IPS-NIHi7 (cell line): Measurements from ENCODE around the gene TMEM120A.
"Not testable (repeated sequence)": the region's sequence is repeated elsewhere in the genome, so short reads cannot be mapped to it uniquely, and the experiment has no call there.

ENCODE experiments used
- DNase-seq: peaks from one replicate; pipeline ENCODE4 v3.0.0; 2012; ENCODE audit warnings: mixed read lengths; ENCODE audit errors: extremely low spot score

The TMEM120A gene

GRCh38 chr7:75994388-75995051 lies at the start of gene TMEM120A:
TSS of gene TMEM120A (minus strand) at chr7:75994595. CDS start at chr7:75994570, 25 bp downstream.
- DNase-seq, result peak; percentile 100

DNA sequence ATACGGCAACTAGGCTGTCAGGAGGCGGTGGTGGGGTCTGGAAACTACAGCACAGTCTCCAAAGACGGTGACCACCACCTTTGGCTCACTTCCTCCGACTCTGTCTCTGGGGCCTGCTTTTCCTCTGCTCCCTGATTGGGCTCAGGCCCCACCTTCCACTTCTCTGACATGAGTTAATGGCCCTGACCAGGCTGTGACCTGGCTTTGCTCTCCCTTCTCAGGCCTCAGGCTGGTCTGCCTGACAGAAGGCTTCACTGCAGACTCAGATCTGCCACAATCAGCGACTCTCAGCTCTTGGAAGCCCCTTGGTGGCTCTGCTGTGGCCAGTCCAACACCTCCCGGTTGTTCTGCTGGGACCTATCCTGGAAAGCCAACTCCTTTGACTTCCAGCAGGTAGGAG lies 45.7 kb upstream of the TMEM120A start:
- DNase-seq, result no peak

DNA sequence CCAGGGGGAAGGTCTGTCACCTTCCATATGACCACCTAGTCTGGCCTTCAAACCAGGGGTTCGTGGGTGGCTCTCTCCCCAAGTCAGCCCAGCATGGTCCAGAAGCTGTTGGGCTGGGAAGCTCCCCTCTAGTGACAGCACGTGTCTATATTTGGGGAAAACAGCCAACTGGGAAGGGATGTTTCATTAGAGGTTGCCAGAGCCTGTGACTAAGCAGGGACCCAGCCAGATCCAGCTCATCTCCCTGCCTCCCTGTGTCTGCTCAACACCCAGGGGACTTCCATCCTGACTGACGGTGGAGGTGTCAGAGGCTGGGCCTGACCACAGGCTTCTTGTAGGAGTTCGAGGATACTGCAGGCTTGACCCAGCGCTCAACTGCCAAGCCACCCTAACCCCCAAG lies 42.9 kb upstream of the TMEM120A start:
- DNase-seq, result no peak

GRCh38 chr7:76031964-76032363 lies 37.6 kb upstream of the TMEM120A start:
- DNase-seq, result no peak

- not testable (repeated sequence) for DNase-seq
Measured at GRCh38 chr7:76029682-76030081, 35.3 kb upstream of the TMEM120A start.

- no peak for DNase-seq
Measured at GRCh38 chr7:76023002-76023401, 28.6 kb upstream of the TMEM120A start.

- no peak for DNase-seq
Measured at GRCh38 chr7:76022026-76022780, 27.8 kb upstream of the TMEM120A start.

GRCh38 chr7:76020031-76020714 lies 25.8 kb upstream of the TMEM120A start:
- peak; percentile 92 for DNase-seq

- DNase-seq, result not testable (repeated sequence)
Measured at GRCh38 chr7:76018520-76018919, 24.1 kb upstream of the TMEM120A start.

GRCh38 chr7:76016191-76016947 lies 22.0 kb upstream of the TMEM120A start:
- no peak for DNase-seq

- no peak for DNase-seq
Measured at GRCh38 chr7:76011442-76011861, 17.1 kb upstream of the TMEM120A start.

GRCh38 chr7:76009672-76010600 lies 15.5 kb upstream of the TMEM120A start:
- no peak for DNase-seq

DNA sequence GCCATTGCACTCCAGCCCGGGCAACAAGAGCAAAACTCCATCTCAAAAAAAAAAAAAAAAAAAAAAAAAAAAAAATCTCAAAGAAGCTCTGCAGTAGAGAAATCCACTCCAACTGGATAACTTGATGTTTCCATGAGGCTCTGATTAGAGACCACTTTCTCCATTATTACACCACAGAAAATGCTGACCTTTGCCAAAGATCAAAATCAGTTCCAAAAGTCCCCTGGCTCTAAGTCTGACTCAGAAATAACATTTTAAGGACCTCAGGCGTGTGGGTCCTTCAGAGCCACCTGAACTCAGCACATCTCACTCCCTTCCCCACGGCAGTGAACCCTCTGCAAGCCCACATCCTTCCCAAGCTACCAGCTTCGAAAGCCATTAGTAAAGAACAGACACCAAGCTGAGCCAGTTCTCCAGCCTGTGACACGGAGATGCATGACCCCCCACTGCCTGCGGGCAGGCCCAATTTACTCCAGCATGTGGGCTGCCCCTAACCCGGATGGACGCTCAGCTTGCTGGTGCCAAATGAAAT lies 13.8 kb upstream of the TMEM120A start:
- DNase-seq, result no peak

- not testable (repeated sequence) for DNase-seq
Measured at GRCh38 chr7:76005004-76005403, 10.6 kb upstream of the TMEM120A start.

DNA sequence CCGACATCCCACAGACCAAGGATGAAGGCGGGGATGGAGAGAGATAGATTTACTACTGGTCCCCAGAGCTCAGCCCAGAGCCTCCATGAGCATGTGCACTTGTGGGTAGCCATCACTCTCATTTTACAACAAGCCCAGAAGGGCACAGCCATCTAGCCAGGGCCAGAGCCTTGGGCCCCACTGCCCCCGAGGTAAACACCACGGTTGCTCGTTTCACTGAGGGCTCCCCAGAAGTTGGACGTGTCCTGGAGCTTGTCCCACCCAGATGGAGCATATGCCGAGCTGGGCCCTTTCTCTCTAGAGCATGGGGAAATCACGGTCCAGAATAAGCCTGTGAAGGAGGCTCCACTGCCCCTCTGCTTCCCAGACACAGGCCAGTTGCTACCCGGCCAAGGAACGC lies 9.0 kb upstream of the TMEM120A start:
- no peak for DNase-seq

- DNase-seq, result no peak
Measured at GRCh38 chr7:76002822-76003221, 8.4 kb upstream of the TMEM120A start.

DNA sequence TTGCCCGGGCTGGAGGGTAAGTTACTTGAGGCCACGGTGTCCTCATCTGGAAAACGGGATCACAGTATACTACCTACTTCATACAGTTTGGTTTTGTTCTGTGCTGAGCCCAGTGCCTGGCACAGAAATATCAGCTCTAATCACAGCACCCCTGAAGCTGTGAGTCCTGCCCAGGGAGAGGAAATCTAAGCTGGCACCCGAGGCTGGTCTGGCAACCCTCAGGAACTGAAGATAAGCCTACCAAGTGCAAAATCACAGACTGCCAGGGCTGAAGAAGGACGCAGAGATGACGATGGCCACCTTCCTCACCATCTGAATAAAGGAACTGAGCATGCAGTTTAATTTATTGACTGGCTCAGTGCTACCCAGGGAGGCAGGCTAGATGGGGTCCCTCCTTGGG lies 7.7 kb upstream of the TMEM120A start:
- no peak for DNase-seq

DNA sequence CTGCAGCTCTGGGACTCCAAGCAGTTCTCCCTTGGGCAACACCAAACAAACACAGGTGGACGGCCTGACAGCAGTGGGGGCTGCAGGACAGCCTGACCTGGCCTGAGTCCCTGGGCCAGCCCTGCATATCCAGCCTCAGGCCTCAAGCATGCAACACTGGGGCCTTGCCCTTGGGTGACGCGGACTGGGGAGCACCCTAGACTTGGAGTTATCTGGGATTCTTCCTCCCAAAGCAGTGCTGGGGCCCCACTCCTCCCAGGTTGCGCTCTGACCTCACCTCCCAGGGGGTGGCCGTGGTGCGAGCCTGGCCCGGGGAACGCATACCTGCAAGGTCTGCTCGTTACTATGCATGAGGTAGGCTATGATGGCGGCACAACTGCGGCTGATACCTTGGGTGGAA lies 6.2 kb upstream of the TMEM120A start:
- peak; percentile 7 for DNase-seq

GRCh38 chr7:75998038-75998437 lies 3.6 kb upstream of the TMEM120A start:
- no peak for DNase-seq

GRCh38 chr7:75996476-75996875 lies 2.1 kb upstream of the TMEM120A start:
- DNase-seq, result no peak

DNA sequence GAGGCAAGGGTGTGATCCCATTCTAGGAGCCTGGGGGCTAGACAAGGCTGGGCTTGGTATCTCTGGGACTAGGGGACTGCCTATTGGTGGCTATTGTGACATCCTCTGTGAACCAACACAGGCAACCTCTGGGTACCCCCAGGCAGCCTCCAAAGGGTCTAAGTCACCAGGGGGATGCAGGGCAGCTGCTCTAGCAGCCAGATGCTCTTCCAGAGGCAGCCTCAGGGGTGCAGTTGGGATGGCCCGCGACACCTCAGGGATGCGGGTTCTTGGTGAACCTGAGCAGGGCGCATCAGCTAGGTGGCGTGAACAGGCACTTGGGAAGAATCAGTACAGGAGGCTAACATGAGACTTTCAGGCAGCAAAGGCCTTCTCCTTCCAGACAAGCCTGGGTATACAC lies 1.6 kb upstream of the TMEM120A start:
- peak; percentile 7 for DNase-seq
